ENCODE results near the gene NOTUM.

GRCh38 chr17:81930142-81931125 is 30.6 kb downstream of the NOTUM start:
- TF ChIP-seq CTCF (conservative IDR thresholded peaks at IDR 0.05) = no peak
- TF ChIP-seq EZH2 (IDR thresholded peaks at IDR 0.05; ENCODE audit: low read depth) = no peak

All from PC-9 (cell line).